H9 (cell line): ENCODE measurements around the gene ATRNL1. TPM values are rescaled to one million over a fixed set of nuclear protein-coding genes. Genes with fewer than 3 reads are reported as not detected.

Source experiments
- DNase-seq: peaks from one replicate; pipeline ENCODE4 v3.0.0-alpha.2; 2017
- H2AFZ ChIP-seq: one replicate; pipeline ENCODE4 v1.6.1; 2013; ENCODE audit warnings: mild to moderate bottlenecking, low read length, control low read depth, moderate library complexity
- H2AK5ac ChIP-seq: 2 replicates; pipeline ENCODE4 v1.6.1; 2013; ENCODE audit warnings: low read length, control low read depth, mixed read lengths; ENCODE audit not compliant: insufficient read length
- H2BK120ac ChIP-seq: one replicate; pipeline ENCODE4 v1.6.1; 2013; ENCODE audit warnings: low read depth, mild to moderate bottlenecking, low read length, control low read depth, inconsistent platforms; ENCODE audit not compliant: poor library complexity, severe bottlenecking
- H2BK12ac ChIP-seq: 2 replicates; pipeline ENCODE4 v1.6.1; 2013; ENCODE audit warnings: low read length, control low read depth, mixed read lengths, low read depth; ENCODE audit not compliant: insufficient read length
- H2BK15ac ChIP-seq: 2 replicates; pipeline ENCODE4 v1.6.1; 2013; ENCODE audit warnings: low read depth, low read length, control low read depth
- H2BK20ac ChIP-seq: one replicate; pipeline ENCODE4 v1.6.1; 2013; ENCODE audit warnings: low read depth, mild to moderate bottlenecking, low read length, control low read depth, inconsistent platforms; ENCODE audit not compliant: poor library complexity, severe bottlenecking
- H2BK5ac ChIP-seq: 2 replicates; pipeline ENCODE4 v1.6.1; 2013; ENCODE audit warnings: low read length, control low read depth, mixed read lengths; ENCODE audit not compliant: insufficient read length
- H3K14ac ChIP-seq: 2 replicates; pipeline ENCODE4 v1.6.1; 2013; ENCODE audit warnings: low read length, control low read depth; ENCODE audit not compliant: insufficient read depth
- H3K18ac ChIP-seq: 2 replicates; pipeline ENCODE4 v1.6.1; 2013; ENCODE audit warnings: low read depth, mild to moderate bottlenecking, mixed read lengths, low read length, control low read depth; ENCODE audit not compliant: insufficient read length
- H3K23ac ChIP-seq: 2 replicates; pipeline ENCODE4 v1.6.1; 2013; ENCODE audit warnings: low read length, control low read depth, mixed read lengths, low read depth; ENCODE audit not compliant: insufficient read length
- H3K23me2 ChIP-seq: 2 replicates; pipeline ENCODE4 v1.6.1; 2013; ENCODE audit warnings: low read depth, mild to moderate bottlenecking, mixed read lengths, low read length, control low read depth; ENCODE audit not compliant: insufficient read length, poor library complexity, severe bottlenecking
- H3K27ac ChIP-seq: 2 replicates; pipeline ENCODE4 v1.5.1; 2013; ENCODE audit warnings: low read length, control low read depth, mixed read lengths, low read depth; ENCODE audit not compliant: insufficient read length
- H3K27me3 ChIP-seq: 2 replicates; pipeline ENCODE4 v1.6.1; 2013; ENCODE audit warnings: low read length, control low read depth, inconsistent platforms; ENCODE audit not compliant: insufficient read depth
- H3K4ac ChIP-seq: 2 replicates; pipeline ENCODE4 v1.6.1; 2013; ENCODE audit warnings: low read depth, mild to moderate bottlenecking, control low read depth, inconsistent platforms, low read length, moderate library complexity
- H3K4me1 ChIP-seq: 2 replicates; pipeline ENCODE4 v1.6.1; 2013; ENCODE audit warnings: low read length, control low read depth, inconsistent platforms; ENCODE audit not compliant: insufficient read depth
- H3K4me2 ChIP-seq: 2 replicates; pipeline ENCODE4 v1.6.1; 2013; ENCODE audit warnings: low read length, control low read depth, mixed read lengths; ENCODE audit not compliant: insufficient read length, insufficient read depth
- H3K56ac ChIP-seq: 2 replicates; pipeline ENCODE4 v1.6.1; 2013; ENCODE audit warnings: low read depth, mild to moderate bottlenecking, mixed read lengths, low read length, control low read depth; ENCODE audit not compliant: insufficient read length
- H3K79me1 ChIP-seq: 2 replicates; pipeline ENCODE4 v1.6.1; 2013; ENCODE audit warnings: low read depth, mild to moderate bottlenecking, moderate library complexity, low read length, control low read depth, inconsistent platforms; ENCODE audit not compliant: insufficient read depth, poor library complexity, severe bottlenecking
- H3K79me2 ChIP-seq: 2 replicates; pipeline ENCODE4 v1.6.1; 2013; ENCODE audit warnings: low read length, control low read depth, inconsistent platforms; ENCODE audit not compliant: insufficient read depth
- H3K9ac ChIP-seq: 2 replicates; pipeline ENCODE4 v1.6.1; 2013; ENCODE audit warnings: low read length, control low read depth, mixed read lengths; ENCODE audit not compliant: insufficient read length; ENCODE audit errors: extremely low read depth
- H3K9me3 ChIP-seq: one replicate; pipeline ENCODE4 v1.6.1; 2013; ENCODE audit warnings: low read depth, low read length, inconsistent platforms; ENCODE audit not compliant: control insufficient read depth
- H3T11ph ChIP-seq: one replicate; pipeline ENCODE4 v1.6.1; 2013; ENCODE audit warnings: mild to moderate bottlenecking, low read length, control low read depth, inconsistent platforms
- H4K20me1 ChIP-seq: one replicate; pipeline ENCODE4 v1.6.1; 2013; ENCODE audit not compliant: control insufficient read depth, insufficient read length, insufficient read depth
- H4K5ac ChIP-seq: 2 replicates; pipeline ENCODE4 v1.6.1; 2013; ENCODE audit warnings: low read depth, mild to moderate bottlenecking, mixed read lengths, low read length, control low read depth; ENCODE audit not compliant: insufficient read length
- H4K8ac ChIP-seq: replicated peaks from 2 replicates; pipeline ENCODE4 v1.6.1; 2013; ENCODE audit warnings: low read length, control low read depth, mixed read lengths, low read depth; ENCODE audit not compliant: insufficient read length
- H4K91ac ChIP-seq: 2 replicates; pipeline ENCODE4 v1.6.1; 2013; ENCODE audit warnings: low read depth, mild to moderate bottlenecking, moderate library complexity, mixed read lengths, low read length, control low read depth; ENCODE audit not compliant: insufficient read length
- H3K27ac Mint-ChIP-seq, 3 experiments: 2 replicates in 2 of 3; 3 replicates in 1 of 3; pipeline ENCODE4 v1.8.0; 2020 to 2021; ENCODE audit warnings: mixed read lengths in 3 of 3, mild to moderate bottlenecking in 1 of 3, moderate library complexity in 1 of 3
- H3K27me3 Mint-ChIP-seq: 2 replicates; pipeline ENCODE4 v1.8.0; 2021; ENCODE audit warnings: low read depth, mild to moderate bottlenecking, moderate library complexity, mixed read lengths
- H3K36me3 Mint-ChIP-seq, 3 experiments: 2 replicates in 2 of 3; 3 replicates in 1 of 3; pipeline ENCODE4 v1.8.0; 2020 to 2021; ENCODE audit warnings: low read depth in 3 of 3, mixed read lengths in 3 of 3; ENCODE audit not compliant: insufficient read depth in 1 of 3
- H3K4me1 Mint-ChIP-seq, 2 experiments: 2 replicates each; pipeline ENCODE4 v1.8.0; 2020; ENCODE audit warnings: mixed read lengths in 2 of 2
- H3K4me3 Mint-ChIP-seq, 2 experiments: 2 replicates in 1 of 2; 3 replicates in 1 of 2; pipeline ENCODE4 v1.8.0; 2020 to 2021; ENCODE audit warnings: mild to moderate bottlenecking in 2 of 2, mixed read lengths in 2 of 2, moderate library complexity in 1 of 2
- H3K9me3 Mint-ChIP-seq, 2 experiments: 2 replicates in 1 of 2; 3 replicates in 1 of 2; pipeline ENCODE4 v1.8.0; 2020; ENCODE audit warnings: mild to moderate bottlenecking in 2 of 2, mixed read lengths in 2 of 2, moderate library complexity in 1 of 2
- WGBS: extraction: QIAGEN DNeasy Blood & Tissue Kit; methylation state at CpG from one replicate; pipeline ENCODE4 v1.1.7; 2013; ENCODE audit warnings: missing lambda C conversion rate, low lambda C conversion rate, mixed read lengths; ENCODE audit not compliant: insufficient read length; ENCODE audit errors: extremely low coverage; 5-methylcytosine and 5-hydroxymethylcytosine counted together
- total RNA-seq: library from RNA; stranded (reverse); gene quantifications from 2 replicates; pipeline ENCODE4 v1.2.1, GENCODE V29; 2021
- TF ChIP-seq, protein P1 (sequence below): fragments of 200-600 bp; sonication (generic); conservative IDR thresholded peaks from 3 replicates; pipeline ENCODE4 v1.8.0; 2021; ENCODE audit warnings: antibody characterized with exemption, mild to moderate bottlenecking

Gene ATRNL1
- total RNA-seq, 1 experiment from 2014 or later, result 9.2 TPM

DNA sequence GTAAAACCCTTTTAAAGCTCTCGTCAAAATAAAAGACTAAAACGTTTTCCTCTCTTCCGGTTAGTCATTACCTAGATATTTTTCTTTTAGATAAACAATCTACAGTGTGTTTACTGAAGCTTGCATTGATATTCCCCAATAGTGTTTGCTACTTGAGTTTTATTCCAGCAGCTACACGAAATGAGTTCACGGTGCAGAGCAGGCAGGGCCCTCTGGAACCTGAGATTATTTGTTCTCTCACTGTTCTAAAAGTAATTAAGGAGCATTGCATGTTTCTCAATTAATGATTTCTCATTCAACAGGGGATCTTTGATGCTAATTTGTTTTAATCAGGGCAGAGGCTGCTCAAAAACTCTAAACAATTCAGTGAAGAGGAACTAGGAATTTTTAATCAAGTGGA, 860.1 kb downstream of the ATRNL1 start:
- H3K23ac ChIP-seq, result no peak overlapping the region
- H3K36me3 Mint-ChIP-seq, result no peaks in the 10 kb centered on the region

More for the DNA sequence above, 860.1 kb downstream of the ATRNL1 start:
- Histone ChIP-seq H4K20me1 (no peaks in the 10 kb centered on the region), H3K79me2 (no peaks in the 10 kb centered on the region), H3K14ac (no peak overlapping the region), H2BK12ac (no peak overlapping the region), H2AFZ (no peak overlapping the region), H3K23me2 (no peaks in the 10 kb centered on the region), H3K79me1 (no peaks in the 10 kb centered on the region), H3K4ac (no peak overlapping the region), H2BK120ac (no peak overlapping the region), H2AK5ac (no peak overlapping the region), H3T11ph (no peak overlapping the region), H2BK15ac (no peak overlapping the region), H4K5ac (no peak overlapping the region), H3K18ac (no peak overlapping the region), H3K4me1 (no peaks in the 10 kb centered on the region; the same call in 1 of the 2 replicates), H3K9me3 (no peaks in the 10 kb centered on the region), H3K27me3 (no peaks in the 10 kb centered on the region), H3K56ac (no peak overlapping the region), H3K4me2 (no peak overlapping the region), H3K9ac (no peak overlapping the region), H3K27ac (no peak overlapping the region), H4K8ac (no peak overlapping the region), H4K91ac (no peak overlapping the region), H2BK20ac (no peak overlapping the region), H2BK5ac (no peak overlapping the region)
- no peak for DNase-seq
- Mint-ChIP-seq H3K27ac (no peak overlapping the region; a peak in 1 of 7 replicates), H3K4me1 (peaks cover 19 to 21% of the 10 kb centered on the region in 2 experiments), H3K4me3 (no peak overlapping the region; a peak in 1 of 5 replicates), H3K27me3 (no peaks in the 10 kb centered on the region), H3K9me3 (no peaks in the 10 kb centered on the region)
- no CpG with 5 or more reads among the region's 5 CpGs for WGBS
- TF ChIP-seq, protein P1, sequence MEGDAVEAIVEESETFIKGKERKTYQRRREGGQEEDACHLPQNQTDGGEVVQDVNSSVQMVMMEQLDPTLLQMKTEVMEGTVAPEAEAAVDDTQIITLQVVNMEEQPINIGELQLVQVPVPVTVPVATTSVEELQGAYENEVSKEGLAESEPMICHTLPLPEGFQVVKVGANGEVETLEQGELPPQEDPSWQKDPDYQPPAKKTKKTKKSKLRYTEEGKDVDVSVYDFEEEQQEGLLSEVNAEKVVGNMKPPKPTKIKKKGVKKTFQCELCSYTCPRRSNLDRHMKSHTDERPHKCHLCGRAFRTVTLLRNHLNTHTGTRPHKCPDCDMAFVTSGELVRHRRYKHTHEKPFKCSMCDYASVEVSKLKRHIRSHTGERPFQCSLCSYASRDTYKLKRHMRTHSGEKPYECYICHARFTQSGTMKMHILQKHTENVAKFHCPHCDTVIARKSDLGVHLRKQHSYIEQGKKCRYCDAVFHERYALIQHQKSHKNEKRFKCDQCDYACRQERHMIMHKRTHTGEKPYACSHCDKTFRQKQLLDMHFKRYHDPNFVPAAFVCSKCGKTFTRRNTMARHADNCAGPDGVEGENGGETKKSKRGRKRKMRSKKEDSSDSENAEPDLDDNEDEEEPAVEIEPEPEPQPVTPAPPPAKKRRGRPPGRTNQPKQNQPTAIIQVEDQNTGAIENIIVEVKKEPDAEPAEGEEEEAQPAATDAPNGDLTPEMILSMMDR, result no peak
